Measurements from ENCODE around the gene AMBRA1.

DNA sequence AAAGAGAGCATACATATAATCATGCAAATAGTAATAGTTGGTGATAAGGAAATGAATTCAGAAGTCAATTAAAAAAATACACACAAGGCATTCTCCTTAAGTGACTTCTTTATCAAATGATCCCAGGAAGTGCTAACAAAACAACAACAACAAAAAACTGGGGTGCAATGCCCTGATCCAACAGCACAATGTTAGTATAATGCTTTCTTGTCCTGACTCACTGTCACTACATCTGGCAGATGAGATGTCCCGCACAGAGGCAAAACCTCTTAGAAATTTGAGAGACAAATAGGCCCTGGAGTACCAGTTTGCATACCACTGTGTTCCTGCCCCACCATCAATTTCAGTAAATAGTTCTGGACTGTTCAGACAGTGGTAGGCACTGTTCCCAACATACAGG, 11.0 kb upstream of the AMBRA1 start:
- TF ChIP-seq, protein P1, sequence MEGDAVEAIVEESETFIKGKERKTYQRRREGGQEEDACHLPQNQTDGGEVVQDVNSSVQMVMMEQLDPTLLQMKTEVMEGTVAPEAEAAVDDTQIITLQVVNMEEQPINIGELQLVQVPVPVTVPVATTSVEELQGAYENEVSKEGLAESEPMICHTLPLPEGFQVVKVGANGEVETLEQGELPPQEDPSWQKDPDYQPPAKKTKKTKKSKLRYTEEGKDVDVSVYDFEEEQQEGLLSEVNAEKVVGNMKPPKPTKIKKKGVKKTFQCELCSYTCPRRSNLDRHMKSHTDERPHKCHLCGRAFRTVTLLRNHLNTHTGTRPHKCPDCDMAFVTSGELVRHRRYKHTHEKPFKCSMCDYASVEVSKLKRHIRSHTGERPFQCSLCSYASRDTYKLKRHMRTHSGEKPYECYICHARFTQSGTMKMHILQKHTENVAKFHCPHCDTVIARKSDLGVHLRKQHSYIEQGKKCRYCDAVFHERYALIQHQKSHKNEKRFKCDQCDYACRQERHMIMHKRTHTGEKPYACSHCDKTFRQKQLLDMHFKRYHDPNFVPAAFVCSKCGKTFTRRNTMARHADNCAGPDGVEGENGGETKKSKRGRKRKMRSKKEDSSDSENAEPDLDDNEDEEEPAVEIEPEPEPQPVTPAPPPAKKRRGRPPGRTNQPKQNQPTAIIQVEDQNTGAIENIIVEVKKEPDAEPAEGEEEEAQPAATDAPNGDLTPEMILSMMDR (conservative IDR thresholded peaks at IDR 0.05 in 1 of 2, IDR thresholded peaks at IDR 0.05 in 1 of 2; ENCODE audit: extremely low read depth in 1 of 2, insufficient read depth in 1 of 2, low read depth in 1 of 2, low read length in 2 of 2), result no peak
- no peak for TF ChIP-seq EZH2 (IDR thresholded peaks at IDR 0.05; ENCODE audit: borderline replicate concordance, low read length)
